ENCODE measurements around the gene SHC2.
"Not testable (repeated sequence)": the region's sequence is repeated elsewhere in the genome, so short reads cannot be mapped to it uniquely, and the experiment has no call there.

The SHC2 gene

GRCh38 chr19:387777-388176 lies 73.1 kb downstream of the SHC2 start:
- no peak for DNase-seq

DNA sequence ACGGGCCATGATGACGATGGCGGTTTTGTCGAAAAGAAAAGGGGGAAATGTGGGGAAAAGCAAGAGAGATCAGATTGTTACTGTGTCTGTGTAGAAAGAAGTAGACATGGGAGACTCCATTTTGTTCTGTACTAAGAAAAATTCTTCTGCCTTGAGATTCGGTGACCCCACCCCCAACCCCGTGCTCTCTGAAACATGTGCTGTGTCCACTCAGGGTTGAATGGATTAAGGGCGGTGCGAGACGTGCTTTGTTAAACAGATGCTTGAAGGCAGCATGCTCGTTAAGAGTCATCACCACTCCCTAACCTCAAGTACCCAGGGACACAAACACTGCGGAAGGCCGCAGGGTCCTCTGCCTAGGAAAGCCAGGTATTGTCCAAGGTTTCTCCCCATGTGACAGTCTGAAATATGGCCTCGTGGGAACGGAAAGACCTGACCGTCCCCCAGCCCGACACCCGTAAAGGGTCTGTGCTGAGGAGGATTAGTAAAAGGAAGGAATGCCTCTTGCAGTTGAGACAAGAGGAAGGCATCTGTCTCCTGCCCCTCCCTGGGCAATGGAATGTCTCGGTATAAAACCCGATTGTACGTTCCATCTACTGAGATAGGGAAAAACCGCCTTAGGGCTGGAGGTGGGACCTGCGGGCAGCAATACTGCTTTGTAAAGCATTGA lies 74.1 kb downstream of the SHC2 start:
- DNase-seq: not testable (repeated sequence)

GRCh38 chr19:386189-386588 lies 74.6 kb downstream of the SHC2 start:
- DNase-seq: not testable (repeated sequence)

DNA sequence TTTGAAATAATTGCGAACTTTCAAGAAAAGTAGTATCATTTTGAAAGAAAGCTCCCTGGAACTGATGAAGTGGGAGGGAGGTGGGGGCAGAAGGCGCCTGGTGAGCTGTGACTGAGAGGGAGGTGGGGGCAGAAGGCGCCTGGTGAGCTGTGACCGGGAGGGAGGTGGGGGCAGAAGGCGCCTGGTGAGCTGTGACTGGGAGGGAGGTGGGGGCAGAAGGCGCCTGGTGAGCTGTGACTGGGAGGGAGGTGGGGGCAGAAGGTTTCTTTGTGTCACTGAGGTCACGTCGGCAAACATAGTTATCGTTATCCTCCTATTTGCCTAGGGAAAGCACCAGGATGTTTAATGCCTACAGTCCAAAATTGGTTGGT lies 76.0 kb downstream of the SHC2 start:
- DNase-seq: no peak

DNA sequence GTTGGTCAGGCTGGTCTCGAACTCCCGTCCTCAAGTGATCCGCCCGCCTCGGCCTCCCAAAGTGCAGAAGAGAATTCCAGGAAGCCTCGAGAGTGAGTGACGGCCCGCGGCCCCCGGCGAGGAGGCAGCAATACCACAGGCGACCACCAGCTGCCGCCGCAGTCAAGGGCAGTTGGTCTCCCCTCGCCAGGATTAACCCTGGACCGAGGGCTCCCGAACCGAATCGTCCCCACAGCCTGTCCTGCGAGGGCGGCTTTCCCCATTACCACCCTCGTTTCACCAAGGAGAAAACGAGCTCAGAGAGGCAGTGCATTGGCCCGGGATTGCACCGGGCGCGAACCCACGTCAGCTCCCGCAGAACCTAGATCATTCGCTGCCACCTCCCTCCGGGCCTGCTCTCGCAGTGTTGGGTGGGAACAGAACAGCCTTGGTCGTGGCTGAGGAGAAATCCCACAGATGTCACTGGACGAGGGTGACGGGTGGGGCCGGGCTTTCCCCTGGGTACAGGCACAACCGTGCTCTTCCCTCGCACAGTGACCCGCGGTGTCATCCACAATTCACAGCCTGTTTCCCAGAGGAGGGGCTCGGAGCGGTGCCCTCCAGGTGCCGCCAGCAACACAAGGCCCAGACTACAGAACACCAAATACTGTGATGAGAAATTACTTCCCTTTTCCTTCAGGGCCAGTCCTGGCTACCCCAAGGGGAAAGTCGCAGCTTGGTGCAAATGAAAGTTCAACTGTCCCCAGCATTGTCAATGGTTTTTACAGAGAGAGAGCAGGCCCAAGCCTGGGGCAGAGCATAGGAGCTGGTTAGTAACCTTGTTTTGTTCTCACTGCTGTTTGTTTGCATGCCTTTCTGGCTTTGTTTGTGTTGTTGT lies 76.7 kb downstream of the SHC2 start:
- DNase-seq: no peak

- no peak for DNase-seq
These were observed 77.8 kb downstream of the SHC2 start for GRCh38 chr19:383040-383439.

DNA sequence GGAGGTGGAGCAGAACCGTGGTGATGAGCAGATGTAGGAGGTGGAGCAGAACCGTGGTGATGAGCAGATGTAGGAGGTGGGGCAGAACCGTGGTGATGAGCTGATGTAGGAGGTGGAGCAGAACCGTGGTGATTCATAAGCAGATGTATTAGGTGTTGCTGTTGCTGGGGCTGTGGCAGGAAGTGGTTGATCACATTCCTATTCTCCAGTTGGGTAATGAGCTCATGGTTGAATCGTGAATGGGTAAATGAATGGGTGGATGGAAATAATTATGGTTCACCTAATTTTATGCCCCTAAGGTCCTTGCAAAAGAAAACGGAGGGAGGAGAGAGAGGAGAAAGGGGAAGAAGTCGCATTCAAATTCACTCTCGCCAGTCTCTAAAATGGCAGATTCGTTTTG lies 78.3 kb downstream of the SHC2 start:
- not testable (repeated sequence) for DNase-seq

DNA sequence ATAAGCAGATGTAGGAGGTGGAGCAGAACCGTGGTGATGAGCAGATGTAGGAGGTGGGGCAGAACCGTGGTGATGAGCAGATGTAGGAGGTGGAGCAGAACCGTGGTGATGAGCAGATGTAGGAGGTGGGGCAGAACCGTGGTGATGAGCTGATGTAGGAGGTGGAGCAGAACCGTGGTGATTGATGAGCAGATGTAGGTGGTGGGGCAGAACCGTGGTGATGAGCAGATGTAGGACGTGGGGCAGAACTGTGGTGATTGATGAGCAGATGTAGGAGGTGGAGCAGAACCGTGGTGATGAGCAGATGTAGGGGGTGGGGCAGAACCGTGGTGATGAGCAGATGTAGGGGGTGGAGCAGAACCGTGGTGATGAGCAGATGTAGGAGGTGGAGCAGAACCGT lies 78.9 kb downstream of the SHC2 start:
- not testable (repeated sequence) for DNase-seq

DNA sequence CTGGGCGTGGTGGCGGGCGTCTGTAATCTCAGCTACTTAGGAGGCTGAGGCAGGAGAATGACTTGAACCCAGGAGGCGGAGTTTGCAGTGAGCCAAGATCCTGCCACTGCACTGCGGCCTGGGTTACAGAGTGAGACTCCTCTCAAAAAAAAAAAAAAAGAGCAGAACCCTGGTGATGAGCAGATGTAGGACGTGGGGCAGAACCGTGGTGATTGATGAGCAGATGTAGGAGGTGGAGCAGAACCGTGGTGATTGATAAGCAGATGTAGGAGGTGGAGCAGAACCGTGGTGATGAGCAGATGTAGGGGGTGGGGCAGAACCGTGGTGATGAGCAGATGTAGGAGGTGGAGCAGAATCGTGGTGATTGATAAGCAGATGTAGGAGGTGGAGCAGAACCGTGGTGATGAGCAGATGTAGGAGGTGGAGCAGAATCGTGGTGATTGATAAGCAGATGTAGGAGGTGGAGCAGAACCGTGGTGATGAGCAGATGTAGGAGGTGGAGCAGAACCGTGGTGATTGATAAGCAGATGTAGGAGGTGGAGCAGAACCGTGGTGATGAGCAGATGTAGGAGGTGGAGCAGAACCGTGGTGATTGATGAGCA lies 80.1 kb downstream of the SHC2 start:
- not testable (repeated sequence) for DNase-seq

- no peak for DNase-seq
These were observed 81.0 kb downstream of the SHC2 start for GRCh38 chr19:379796-380195.

- no peak for DNase-seq
These were observed 82.1 kb downstream of the SHC2 start for GRCh38 chr19:378706-379105.

DNA sequence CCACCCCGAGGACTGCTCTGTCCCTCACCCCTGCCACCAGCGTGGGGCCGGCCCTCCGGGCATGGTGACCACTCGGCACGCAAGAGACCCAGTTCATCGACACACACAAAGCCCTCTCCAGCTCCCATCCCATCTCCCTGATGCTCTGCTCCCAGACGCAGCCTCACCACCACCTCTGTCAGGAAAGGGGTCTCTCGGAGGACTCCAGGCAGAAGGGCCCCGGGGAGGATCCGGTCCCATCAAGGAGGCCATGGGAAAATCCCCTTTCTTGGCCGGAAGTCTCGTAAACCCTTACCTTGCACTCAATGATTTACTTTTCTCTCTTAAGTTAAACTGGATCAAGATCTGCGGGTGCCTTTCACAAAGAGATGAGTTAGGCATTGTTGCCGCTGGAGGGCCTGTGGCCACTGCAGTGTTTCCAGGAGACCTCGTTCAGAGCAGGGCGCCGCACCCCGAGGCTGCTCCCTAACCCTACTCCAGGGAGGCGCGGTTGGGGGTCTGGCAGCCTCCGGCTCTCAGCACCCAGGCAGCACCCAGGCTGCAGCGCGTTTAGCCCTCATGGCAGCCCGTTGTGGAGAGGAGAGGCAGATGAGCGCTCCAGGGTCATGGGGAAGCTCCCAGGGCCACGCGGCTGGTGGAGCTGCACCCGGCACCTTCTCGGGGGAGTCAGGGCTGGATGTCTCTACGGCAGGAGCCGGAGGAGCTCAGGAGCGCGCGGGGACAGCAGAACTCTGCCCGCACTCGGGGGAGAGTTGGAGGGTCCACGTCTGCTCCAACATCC lies 82.8 kb downstream of the SHC2 start:
- no peak for DNase-seq

DNA sequence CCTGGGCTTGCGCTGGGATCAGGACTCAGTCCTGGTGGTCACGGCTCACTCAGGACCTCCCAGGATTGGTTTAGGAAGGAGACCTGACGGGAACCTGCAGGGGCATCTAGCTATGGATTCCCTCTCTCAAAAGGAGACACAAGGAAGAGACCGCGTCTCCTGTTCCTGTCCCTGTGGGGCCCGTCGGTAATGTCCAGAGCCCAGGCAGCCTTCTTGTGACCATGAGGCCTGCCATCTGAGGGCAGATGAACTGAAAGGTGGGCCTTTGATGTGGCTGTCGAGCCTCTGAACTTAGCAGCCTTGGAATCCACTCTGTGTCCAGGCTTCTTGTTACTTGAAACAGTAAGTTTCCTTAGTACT lies 84.7 kb downstream of the SHC2 start:
- no peak for DNase-seq

DNA sequence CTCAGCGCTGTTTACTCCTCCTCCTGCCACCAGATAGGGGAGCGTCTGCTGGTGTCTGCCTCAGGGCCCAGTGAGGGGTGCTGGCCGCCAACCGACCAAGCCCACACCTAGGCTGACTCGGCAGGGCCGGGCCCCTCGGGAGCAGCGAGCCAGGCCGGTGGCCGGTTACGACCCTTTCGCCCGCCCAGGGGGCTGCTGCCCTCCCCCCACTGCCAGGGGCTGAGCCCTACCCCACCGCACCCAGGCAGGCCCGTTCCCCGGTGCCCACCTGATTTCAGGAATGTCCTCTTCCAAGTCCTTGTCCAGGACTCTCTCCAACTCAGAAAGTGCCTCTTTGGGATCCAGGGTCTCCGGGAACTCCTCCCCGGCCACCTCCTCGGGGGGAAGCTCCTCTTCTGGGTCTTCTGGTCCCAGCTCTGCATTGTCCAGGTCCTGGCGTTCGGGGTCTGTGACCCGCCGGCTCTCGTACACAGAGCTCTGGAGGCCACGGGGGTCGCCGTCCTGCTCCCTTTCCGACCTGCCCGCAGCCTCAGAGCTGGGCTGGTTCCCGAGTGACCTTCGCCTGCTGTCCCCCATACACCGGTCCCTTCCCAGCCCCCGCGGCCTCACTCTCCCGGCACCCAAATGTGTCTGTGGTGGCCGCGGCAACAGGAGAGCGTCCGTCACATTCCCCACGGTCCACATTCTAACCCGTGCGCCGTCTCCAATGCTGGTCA lies 85.3 kb downstream of the SHC2 start:
- no peak for DNase-seq

DNA sequence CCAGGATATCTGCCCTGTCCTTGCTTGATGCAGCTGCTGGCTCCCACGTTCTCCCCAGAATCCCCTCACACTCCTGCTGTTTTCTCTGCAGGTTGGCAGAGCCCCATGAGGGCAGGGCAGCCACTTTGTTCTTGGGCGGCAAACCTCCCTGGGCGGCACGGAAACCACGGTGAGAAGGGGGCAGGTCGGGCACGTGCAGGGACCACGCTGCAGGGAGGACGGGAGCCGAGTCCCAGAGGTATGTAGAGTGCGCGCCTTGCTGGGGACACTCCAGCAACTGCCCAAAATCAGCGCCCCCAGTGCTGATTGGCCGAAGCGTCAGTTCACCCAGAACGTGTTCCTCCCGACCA lies 86.0 kb downstream of the SHC2 start:
- no peak for DNase-seq

GRCh38 chr19:374183-374885 lies 86.5 kb downstream of the SHC2 start:
- no peak for DNase-seq

- no peak for DNase-seq
These were observed 87.2 kb downstream of the SHC2 start for GRCh38 chr19:373391-374182.

GRCh38 chr19:372306-372890 lies 88.4 kb downstream of the SHC2 start:
- DNase-seq: no peak

DNA sequence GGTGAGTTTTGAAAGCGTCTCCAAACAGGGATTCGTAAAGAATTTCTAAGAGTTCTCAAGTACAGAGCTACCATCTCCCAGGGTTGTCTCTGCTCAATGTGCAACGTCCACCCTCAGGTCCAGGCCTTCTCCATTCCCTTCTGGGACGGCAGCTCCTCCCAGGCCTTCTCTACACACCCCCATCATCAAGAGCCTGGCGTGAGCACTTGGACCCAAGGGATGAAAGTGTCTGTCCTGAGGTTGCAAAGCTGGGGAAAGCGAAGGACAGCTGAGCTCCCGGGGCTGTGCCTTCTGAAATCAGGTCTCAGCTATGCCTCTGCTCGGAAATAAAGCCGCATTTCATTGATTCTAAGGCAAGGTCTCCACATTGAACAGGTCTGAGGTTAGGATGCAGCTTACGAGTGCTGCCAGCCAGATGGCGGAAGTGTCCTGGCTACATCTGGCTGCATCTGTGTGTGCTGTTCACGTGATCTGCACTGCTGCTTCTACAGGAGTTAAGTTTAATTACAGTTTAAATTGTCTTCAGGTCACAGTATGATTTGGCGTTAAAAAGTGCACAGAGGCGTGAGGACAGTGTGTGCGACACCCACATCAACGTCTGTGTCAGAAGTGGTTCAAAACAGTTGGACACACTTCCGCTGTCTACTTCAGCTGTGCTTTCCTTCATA lies 89.2 kb downstream of the SHC2 start:
- DNase-seq: no peak
